PC-9 (cell line): ENCODE results near the gene KBTBD13.

Experiments
- EZH2 ChIP-seq: fragments of 200-600 bp; sonication (generic); IDR thresholded peaks from 2 replicates; pipeline ENCODE4 v1.8.0; 2017; ENCODE audit warnings: antibody characterized with exemption, low read depth
- TF ChIP-seq, protein P1 (sequence below): fragments of 200-600 bp; sonication (generic); conservative IDR thresholded peaks from 2 replicates; pipeline ENCODE4 v1.6.1; 2017; ENCODE audit warnings: mixed run types, antibody characterized with exemption, mild to moderate bottlenecking, moderate library complexity

DNA sequence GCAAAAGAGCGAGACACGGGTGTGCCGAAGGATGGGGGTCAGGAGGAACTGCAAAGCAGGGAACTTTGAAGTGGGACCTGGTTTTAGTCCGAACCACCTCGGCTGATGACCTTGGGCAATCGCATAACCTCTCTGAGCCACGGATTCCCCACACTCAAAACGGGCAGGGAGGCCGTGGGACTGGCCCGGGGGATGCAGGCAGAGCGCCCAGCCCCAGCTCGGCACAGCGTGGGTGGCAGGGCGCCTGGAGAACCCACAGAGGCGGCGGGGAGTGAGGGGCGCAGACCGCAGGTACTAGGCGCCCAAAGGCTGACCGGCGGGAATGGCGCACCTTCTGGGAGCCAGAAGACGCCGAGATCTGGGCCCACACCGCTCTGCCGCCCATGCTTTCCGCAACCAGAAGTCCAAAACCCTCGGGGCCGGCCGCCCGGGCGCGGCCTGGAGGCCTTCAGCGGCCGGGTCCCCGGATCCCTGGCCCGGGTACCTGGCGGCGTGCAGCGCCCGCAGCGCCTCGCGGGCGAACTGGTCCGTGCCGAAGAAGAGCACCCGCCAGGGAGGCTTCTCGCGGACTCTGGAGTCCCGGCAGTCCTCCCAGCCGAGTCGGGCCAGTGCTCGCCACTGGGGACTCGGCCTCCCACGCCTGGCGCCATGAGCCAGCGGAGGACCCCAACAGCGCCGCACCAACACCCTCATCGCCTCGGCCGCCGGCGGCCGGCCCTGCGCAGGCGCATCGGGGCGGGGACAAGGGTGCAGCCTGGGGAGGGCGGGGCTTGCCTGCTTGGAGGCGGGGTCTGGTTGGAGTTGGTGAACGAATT is 47.4 kb upstream of the KBTBD13 start, which contains the start of gene MTFMT:
- TF ChIP-seq, protein P1, sequence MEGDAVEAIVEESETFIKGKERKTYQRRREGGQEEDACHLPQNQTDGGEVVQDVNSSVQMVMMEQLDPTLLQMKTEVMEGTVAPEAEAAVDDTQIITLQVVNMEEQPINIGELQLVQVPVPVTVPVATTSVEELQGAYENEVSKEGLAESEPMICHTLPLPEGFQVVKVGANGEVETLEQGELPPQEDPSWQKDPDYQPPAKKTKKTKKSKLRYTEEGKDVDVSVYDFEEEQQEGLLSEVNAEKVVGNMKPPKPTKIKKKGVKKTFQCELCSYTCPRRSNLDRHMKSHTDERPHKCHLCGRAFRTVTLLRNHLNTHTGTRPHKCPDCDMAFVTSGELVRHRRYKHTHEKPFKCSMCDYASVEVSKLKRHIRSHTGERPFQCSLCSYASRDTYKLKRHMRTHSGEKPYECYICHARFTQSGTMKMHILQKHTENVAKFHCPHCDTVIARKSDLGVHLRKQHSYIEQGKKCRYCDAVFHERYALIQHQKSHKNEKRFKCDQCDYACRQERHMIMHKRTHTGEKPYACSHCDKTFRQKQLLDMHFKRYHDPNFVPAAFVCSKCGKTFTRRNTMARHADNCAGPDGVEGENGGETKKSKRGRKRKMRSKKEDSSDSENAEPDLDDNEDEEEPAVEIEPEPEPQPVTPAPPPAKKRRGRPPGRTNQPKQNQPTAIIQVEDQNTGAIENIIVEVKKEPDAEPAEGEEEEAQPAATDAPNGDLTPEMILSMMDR, result no peak
- no peak for TF ChIP-seq EZH2
